CD4-positive, alpha-beta T cell (primary cell): Measurements from ENCODE around the gene WWOX. TPM values are rescaled to one million over a fixed set of nuclear protein-coding genes. Genes with fewer than 3 reads are reported as not detected.

ENCODE experiments used
- ATAC-seq: fragments of 200-7000 bp; cut with Tn5 transposase; one replicate; pipeline ENCODE4 v1.10.0; 2022; ENCODE audit warnings: mild to moderate bottlenecking; ENCODE audit not compliant: poor library complexity
- CTCF ChIA-PET: fragments of 350-600 bp; sonication (Branson Sonifier 250); formaldehyde crosslinking; loops from one replicate; lab custom pipeline; 2021; ENCODE audit warnings: antibody characterized with exemption, inconsistent platforms; lab: Charles Lee
- POLR2A ChIA-PET: fragments of 350-600 bp; sonication (Branson Sonifier 250); formaldehyde crosslinking; loops from one replicate; lab custom pipeline; 2021; ENCODE audit warnings: antibody characterized with exemption, inconsistent platforms; lab: Charles Lee
- DNase-seq, 14 experiments: peaks; one replicate each; pipeline ENCODE4 v3.0.0-alpha.2; 2013 to 2020; ENCODE audit warnings: mixed read lengths in 2 of 14
- H3K27ac ChIP-seq, 2 donors: one replicate each; pipeline versions ENCODE4 v1.5.1 to v1.7.0; 2013; ENCODE audit warnings: low read length in 2 of 2, low read depth in 1 of 2, mild to moderate bottlenecking in 1 of 2
- H3K27me3 ChIP-seq, 2 experiments: 1 replicate in 1 of 2; 2 replicates in 1 of 2; pipeline versions ENCODE4 v1.6.1 to v1.7.0; 2013; ENCODE audit warnings: low read length in 2 of 2, control low read depth in 1 of 2, mild to moderate bottlenecking in 1 of 2, moderate library complexity in 1 of 2; ENCODE audit not compliant: insufficient read depth in 2 of 2, control insufficient read depth in 1 of 2
- H3K36me3 ChIP-seq: one replicate; pipeline ENCODE4 v1.6.1; 2013; ENCODE audit warnings: low read length, control low read depth; ENCODE audit not compliant: insufficient read depth
- H3K4me1 ChIP-seq: one replicate; pipeline ENCODE4 v1.6.1; 2013; ENCODE audit warnings: low read length, control low read depth; ENCODE audit not compliant: insufficient read depth
- H3K4me3 ChIP-seq: one replicate; pipeline ENCODE4 v1.5.1; 2013; ENCODE audit warnings: mild to moderate bottlenecking, low read length, moderate library complexity
- H3K9me3 ChIP-seq, 2 experiments: 1 replicate in 1 of 2; 2 replicates in 1 of 2; pipeline versions ENCODE4 v1.6.1 to v1.7.0; 2013; ENCODE audit warnings: low read length in 2 of 2, mild to moderate bottlenecking in 2 of 2, control low read depth in 1 of 2, moderate library complexity in 1 of 2; ENCODE audit not compliant: control insufficient read depth in 1 of 2, insufficient read depth in 1 of 2
- H3K27ac Mint-ChIP-seq: one replicate; pipeline ENCODE4 v1.8.0; 2020; ENCODE audit warnings: mixed read lengths
- H3K27me3 Mint-ChIP-seq: one replicate; pipeline ENCODE4 v1.8.0; 2021; ENCODE audit warnings: mixed read lengths
- H3K36me3 Mint-ChIP-seq: one replicate; pipeline ENCODE4 v1.8.0; 2021; ENCODE audit warnings: low read depth, mixed read lengths
- H3K4me1 Mint-ChIP-seq: one replicate; pipeline ENCODE4 v1.8.0; 2021; ENCODE audit warnings: low read depth, mixed read lengths
- H3K4me3 Mint-ChIP-seq: one replicate; pipeline ENCODE4 v1.8.0; 2020; ENCODE audit warnings: mild to moderate bottlenecking, mixed read lengths
- H3K9me3 Mint-ChIP-seq: one replicate; pipeline ENCODE4 v1.8.0; 2020; ENCODE audit warnings: mixed read lengths
- intact Hi-C, 2 experiments: fragments of 100-400 bp; cut with DNase I in 1 of 2; cut with micrococcal nuclease in 1 of 2; formaldehyde crosslinking; loops; one replicate each; pipeline versions ENCODE4 v1.15.1 to v1.9.0; 2023 to 2025; cut with DNase I, micrococcal nuclease
- total RNA-seq, 174 experiments: library from RNA in 2 of 174; stranded (reverse) in 2 of 174; gene quantifications; one replicate each; pipeline ENCODE4 v1.2.3 and lab custom pipeline; 2021 to 2026
- TF ChIP-seq, protein P1 (sequence below): fragments of 200-600 bp; IDR thresholded peaks from one replicate; pipeline ENCODE4 v1.8.0; 2022; ENCODE audit warnings: antibody characterized with exemption, mild to moderate bottlenecking

WWOX gene
- total RNA-seq, 2 experiments from 2014 or later: 19.3 to 21.7 TPM

- TF ChIP-seq, protein P1, sequence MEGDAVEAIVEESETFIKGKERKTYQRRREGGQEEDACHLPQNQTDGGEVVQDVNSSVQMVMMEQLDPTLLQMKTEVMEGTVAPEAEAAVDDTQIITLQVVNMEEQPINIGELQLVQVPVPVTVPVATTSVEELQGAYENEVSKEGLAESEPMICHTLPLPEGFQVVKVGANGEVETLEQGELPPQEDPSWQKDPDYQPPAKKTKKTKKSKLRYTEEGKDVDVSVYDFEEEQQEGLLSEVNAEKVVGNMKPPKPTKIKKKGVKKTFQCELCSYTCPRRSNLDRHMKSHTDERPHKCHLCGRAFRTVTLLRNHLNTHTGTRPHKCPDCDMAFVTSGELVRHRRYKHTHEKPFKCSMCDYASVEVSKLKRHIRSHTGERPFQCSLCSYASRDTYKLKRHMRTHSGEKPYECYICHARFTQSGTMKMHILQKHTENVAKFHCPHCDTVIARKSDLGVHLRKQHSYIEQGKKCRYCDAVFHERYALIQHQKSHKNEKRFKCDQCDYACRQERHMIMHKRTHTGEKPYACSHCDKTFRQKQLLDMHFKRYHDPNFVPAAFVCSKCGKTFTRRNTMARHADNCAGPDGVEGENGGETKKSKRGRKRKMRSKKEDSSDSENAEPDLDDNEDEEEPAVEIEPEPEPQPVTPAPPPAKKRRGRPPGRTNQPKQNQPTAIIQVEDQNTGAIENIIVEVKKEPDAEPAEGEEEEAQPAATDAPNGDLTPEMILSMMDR: no peak
- peaks cover 5% of the 10 kb centered on the region for H3K9me3 Mint-ChIP-seq
- no peaks in the 10 kb centered on the region for H3K4me1 ChIP-seq
- ChIA-PET CTCF (no interaction called here), POLR2A (no interaction called here)
- ATAC-seq: no peak
- no peak overlapping the region for H3K4me3 Mint-ChIP-seq
- H3K4me1 Mint-ChIP-seq: no peaks in the 10 kb centered on the region
- no peaks in the 10 kb centered on the region for H3K27me3 ChIP-seq
- H3K9me3 ChIP-seq: no peaks in the 10 kb centered on the region
- DNase-seq: no peak
- H3K4me3 ChIP-seq: no peak overlapping the region
- H3K27ac ChIP-seq: no peak overlapping the region
- intact Hi-C loops: no loop called here
- H3K27ac Mint-ChIP-seq: no peak overlapping the region
- H3K36me3 Mint-ChIP-seq: peaks cover 6% of the 10 kb centered on the region
- no peaks in the 10 kb centered on the region for H3K36me3 ChIP-seq
- no peaks in the 10 kb centered on the region for H3K27me3 Mint-ChIP-seq
Observed at GRCh38 chr16:78982096-78982744, 882.8 kb downstream of the WWOX start.

GRCh38 chr16:78984324-78984723 lies 884.9 kb downstream of the WWOX start:
- ChIA-PET POLR2A (no interaction called here), CTCF (no interaction called here)
- Mint-ChIP-seq H3K4me1 (peaks cover 1% of the 10 kb centered on the region), H3K36me3 (peaks cover 6% of the 10 kb centered on the region), H3K27ac (no peak overlapping the region), H3K4me3 (no peak overlapping the region), H3K9me3 (peaks cover 5% of the 10 kb centered on the region), H3K27me3 (no peaks in the 10 kb centered on the region)
- DNase-seq: no peak
- no peaks in the 10 kb centered on the region for H3K27me3 ChIP-seq
- H3K4me3 ChIP-seq: no peak overlapping the region
- no peaks in the 10 kb centered on the region for H3K36me3 ChIP-seq
- no peak for ATAC-seq
- TF ChIP-seq, protein P1: no peak
- H3K4me1 ChIP-seq: no peaks in the 10 kb centered on the region
- no peaks in the 10 kb centered on the region for H3K9me3 ChIP-seq
- intact Hi-C loops: no loop called here
- no peak overlapping the region for H3K27ac ChIP-seq

GRCh38 chr16:78984887-78985464 lies 885.5 kb downstream of the WWOX start:
- ChIA-PET CTCF (no interaction called here), POLR2A (no interaction called here)
- Histone ChIP-seq H3K9me3 (no peaks in the 10 kb centered on the region), H3K27me3 (no peaks in the 10 kb centered on the region), H3K4me3 (no peak overlapping the region), H3K27ac (no peak overlapping the region), H3K36me3 (no peaks in the 10 kb centered on the region), H3K4me1 (peaks cover 3% of the 10 kb centered on the region)
- TF ChIP-seq, protein P1: no peak
- no peak for DNase-seq
- Mint-ChIP-seq H3K36me3 (peaks cover 6% of the 10 kb centered on the region), H3K27ac (no peak overlapping the region), H3K4me3 (no peak overlapping the region), H3K27me3 (no peaks in the 10 kb centered on the region), H3K9me3 (peaks cover 5% of the 10 kb centered on the region), H3K4me1 (peaks cover 5% of the 10 kb centered on the region)
- ATAC-seq: no peak
- intact Hi-C loops: no loop called here
